ENCODE data around the gene GTF2H4.

Gene GTF2H4

DNA sequence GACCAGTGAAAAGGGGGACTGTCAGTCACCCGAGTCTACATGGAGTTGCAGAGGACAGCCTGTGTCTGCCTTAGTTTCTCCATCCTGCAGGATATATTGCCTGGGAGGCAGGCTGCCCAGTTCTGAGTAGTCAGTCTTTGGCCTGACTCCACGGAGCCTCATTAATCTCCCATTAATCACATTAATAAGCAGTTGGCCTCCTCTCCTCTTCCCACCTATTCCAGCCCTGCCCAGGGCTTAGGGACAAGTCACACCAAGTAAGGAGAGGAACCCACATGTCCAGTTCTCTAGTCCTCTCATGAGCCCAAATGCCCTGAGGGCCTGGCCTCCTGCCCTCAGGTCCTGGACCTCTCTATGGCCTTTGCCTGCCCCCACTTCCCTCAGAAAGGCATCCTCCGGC, 31.5 kb downstream of the GTF2H4 start:
- H3K27me3 ChIP-seq (ENCODE audit: low read length): no peaks in the 10 kb centered on the region
- no peak overlapping the region for H3K4me2 ChIP-seq (ENCODE audit: low read depth, low read length, poor library complexity, severe bottlenecking)
- H3K79me2 ChIP-seq (ENCODE audit: insufficient read depth, low read length): no peaks in the 10 kb centered on the region
- no peak for TF ChIP-seq EZH2phosphoT487 (conservative IDR thresholded peaks at IDR 0.05; ENCODE audit: low read length)
- no peaks in the 10 kb centered on the region for H3K9me2 ChIP-seq (replicated peaks; ENCODE audit: insufficient read depth, low read length)
- H3K4me3 ChIP-seq (ENCODE audit: insufficient read depth, low read length, poor library complexity, severe bottlenecking): no peak overlapping the region
- no peaks in the 10 kb centered on the region for H3K36me3 ChIP-seq (ENCODE audit: low read length)
- H3K9me3 ChIP-seq (ENCODE audit: insufficient read depth, low read length): no peaks in the 10 kb centered on the region
- H3K27ac ChIP-seq (ENCODE audit: low read depth, low read length): no peak overlapping the region
- no peak overlapping the region for H2AFZ ChIP-seq (ENCODE audit: low read depth, low read length, severe bottlenecking)
- no peaks in the 10 kb centered on the region; the same call in 1 of the 2 replicates for H3F3A ChIP-seq (ENCODE audit: insufficient read depth)
- no peaks in the 10 kb centered on the region for H4K20me1 ChIP-seq (ENCODE audit: low read depth, low read length)
- no peak overlapping the region for H3K9ac ChIP-seq (ENCODE audit: low read length)

DNA sequence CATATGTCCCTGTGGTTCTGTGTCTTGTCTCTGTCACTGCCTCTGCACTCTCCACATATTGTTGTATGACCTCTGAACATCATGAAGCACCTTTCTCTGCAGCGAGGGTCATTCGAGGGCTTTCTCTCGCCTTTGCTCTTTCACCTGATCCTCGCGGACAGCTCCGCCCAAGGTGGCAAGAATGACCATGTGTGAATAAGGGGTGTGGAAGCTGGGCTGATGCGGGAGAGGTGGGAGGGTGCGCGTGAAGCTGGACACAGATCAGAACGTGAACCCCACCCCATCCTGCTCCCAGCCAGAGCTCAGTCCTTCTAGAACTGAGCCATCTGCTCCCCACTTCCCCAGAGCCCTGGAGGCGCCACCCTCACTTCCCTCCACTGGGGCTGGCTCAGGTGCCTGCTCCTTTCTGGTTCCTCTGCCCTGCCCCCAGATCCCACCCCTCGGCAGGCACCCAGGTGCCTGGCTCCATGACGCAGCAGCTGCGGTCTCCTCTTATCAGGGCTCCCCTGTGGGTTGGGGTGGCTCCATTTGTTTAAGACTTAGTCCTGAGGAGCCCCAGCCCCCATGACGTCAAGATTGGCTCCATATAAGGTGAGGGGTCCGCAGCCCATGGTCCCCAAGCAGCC, 32.5 kb downstream of the GTF2H4 start, which contains the start of gene MUCL3:
TSS of gene MUCL3 (plus strand) at position 613 of the 626 bp plus-strand sequence. CDS start 27 bp downstream, outside the sequence.
- Histone ChIP-seq H3K27ac (ENCODE audit: low read depth, low read length) (no peak within 1 kb of the TSS), H3F3A (ENCODE audit: insufficient read depth) (no peaks in the 10 kb centered on the region; the same call in 1 of the 2 replicates), H3K9me3 (ENCODE audit: insufficient read depth, low read length) (no peaks in the 10 kb centered on the region), H2AFZ (ENCODE audit: low read depth, low read length, severe bottlenecking) (no peak within 1 kb of the TSS), H3K4me3 (ENCODE audit: insufficient read depth, low read length, poor library complexity, severe bottlenecking) (no peak within 1 kb of the TSS), H3K4me2 (ENCODE audit: low read depth, low read length, poor library complexity, severe bottlenecking) (no peak within 1 kb of the TSS), H4K20me1 (ENCODE audit: low read depth, low read length) (no peaks in the 10 kb centered on the region), H3K79me2 (ENCODE audit: insufficient read depth, low read length) (no peaks in the 10 kb centered on the region), H3K36me3 (ENCODE audit: low read length) (no peaks in the 10 kb centered on the region), H3K9ac (ENCODE audit: low read length) (no peak within 1 kb of the TSS), H3K9me2 (replicated peaks; ENCODE audit: insufficient read depth, low read length) (no peaks in the 10 kb centered on the region), H3K27me3 (ENCODE audit: low read length) (no peaks in the 10 kb centered on the region)
- TF ChIP-seq EZH2phosphoT487 (conservative IDR thresholded peaks at IDR 0.05; ENCODE audit: low read length): no peak
- TF ChIP-seq, protein P1, sequence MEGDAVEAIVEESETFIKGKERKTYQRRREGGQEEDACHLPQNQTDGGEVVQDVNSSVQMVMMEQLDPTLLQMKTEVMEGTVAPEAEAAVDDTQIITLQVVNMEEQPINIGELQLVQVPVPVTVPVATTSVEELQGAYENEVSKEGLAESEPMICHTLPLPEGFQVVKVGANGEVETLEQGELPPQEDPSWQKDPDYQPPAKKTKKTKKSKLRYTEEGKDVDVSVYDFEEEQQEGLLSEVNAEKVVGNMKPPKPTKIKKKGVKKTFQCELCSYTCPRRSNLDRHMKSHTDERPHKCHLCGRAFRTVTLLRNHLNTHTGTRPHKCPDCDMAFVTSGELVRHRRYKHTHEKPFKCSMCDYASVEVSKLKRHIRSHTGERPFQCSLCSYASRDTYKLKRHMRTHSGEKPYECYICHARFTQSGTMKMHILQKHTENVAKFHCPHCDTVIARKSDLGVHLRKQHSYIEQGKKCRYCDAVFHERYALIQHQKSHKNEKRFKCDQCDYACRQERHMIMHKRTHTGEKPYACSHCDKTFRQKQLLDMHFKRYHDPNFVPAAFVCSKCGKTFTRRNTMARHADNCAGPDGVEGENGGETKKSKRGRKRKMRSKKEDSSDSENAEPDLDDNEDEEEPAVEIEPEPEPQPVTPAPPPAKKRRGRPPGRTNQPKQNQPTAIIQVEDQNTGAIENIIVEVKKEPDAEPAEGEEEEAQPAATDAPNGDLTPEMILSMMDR (IDR thresholded peaks at IDR 0.05; ENCODE audit: insufficient read depth, low read length, poor library complexity, severe bottlenecking): no peak

DNA sequence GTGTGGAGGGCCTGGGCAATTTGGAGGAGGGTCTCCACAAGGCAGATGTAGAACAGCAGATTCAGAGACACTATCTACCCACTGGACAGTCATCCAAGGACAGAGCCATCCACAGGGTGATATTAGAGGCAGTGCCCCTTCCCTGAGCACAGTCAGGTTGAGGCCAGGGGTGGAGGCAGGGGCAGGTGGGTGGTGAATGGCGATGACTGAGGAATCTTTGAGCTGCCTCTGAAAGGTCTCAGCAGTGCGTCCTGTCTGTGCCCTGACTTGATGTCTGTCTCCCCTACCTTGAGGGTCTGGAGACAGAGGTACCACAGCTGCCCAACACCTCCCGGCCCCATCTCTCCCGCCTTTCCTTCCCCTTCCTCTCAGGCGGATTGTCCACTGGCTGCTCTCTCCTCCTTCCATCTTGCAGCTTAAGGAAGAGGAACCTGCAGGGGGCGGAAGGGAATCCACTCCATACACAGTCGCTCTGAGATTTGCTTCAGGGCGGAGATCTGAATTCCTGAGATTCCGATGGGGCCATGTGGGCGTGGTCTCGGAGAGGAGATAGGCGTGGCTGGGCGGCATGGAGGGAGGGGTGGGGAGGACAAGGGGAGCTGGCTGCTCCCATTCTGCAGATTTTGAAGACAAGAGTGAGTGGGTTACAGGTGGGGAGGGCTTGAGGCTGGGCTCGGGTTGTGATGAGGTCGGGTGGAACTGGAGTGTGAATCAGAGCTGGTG, 34.5 kb downstream of the GTF2H4 start:
- no peak overlapping the region for H3K9ac ChIP-seq (ENCODE audit: low read length)
- no peaks in the 10 kb centered on the region for H3K36me3 ChIP-seq (ENCODE audit: low read length)
- H3K4me2 ChIP-seq (ENCODE audit: low read depth, low read length, poor library complexity, severe bottlenecking): no peak overlapping the region
- H3K9me3 ChIP-seq (ENCODE audit: insufficient read depth, low read length): no peaks in the 10 kb centered on the region
- no peaks in the 10 kb centered on the region; the same call in 1 of the 2 replicates for H3F3A ChIP-seq (ENCODE audit: insufficient read depth)
- H3K9me2 ChIP-seq (replicated peaks; ENCODE audit: insufficient read depth, low read length): no peaks in the 10 kb centered on the region
- H4K20me1 ChIP-seq (ENCODE audit: low read depth, low read length): no peaks in the 10 kb centered on the region
- H3K79me2 ChIP-seq (ENCODE audit: insufficient read depth, low read length): no peaks in the 10 kb centered on the region
- TF ChIP-seq EZH2phosphoT487 (conservative IDR thresholded peaks at IDR 0.05; ENCODE audit: low read length): no peak
- TF ChIP-seq, protein P1 (IDR thresholded peaks at IDR 0.05; ENCODE audit: insufficient read depth, low read length, poor library complexity, severe bottlenecking): no peak
- H3K27ac ChIP-seq (ENCODE audit: low read depth, low read length): no peak overlapping the region
- no peak overlapping the region for H3K4me3 ChIP-seq (ENCODE audit: insufficient read depth, low read length, poor library complexity, severe bottlenecking)
- no peak overlapping the region for H2AFZ ChIP-seq (ENCODE audit: low read depth, low read length, severe bottlenecking)
- H3K27me3 ChIP-seq (ENCODE audit: low read length): no peaks in the 10 kb centered on the region

DNA sequence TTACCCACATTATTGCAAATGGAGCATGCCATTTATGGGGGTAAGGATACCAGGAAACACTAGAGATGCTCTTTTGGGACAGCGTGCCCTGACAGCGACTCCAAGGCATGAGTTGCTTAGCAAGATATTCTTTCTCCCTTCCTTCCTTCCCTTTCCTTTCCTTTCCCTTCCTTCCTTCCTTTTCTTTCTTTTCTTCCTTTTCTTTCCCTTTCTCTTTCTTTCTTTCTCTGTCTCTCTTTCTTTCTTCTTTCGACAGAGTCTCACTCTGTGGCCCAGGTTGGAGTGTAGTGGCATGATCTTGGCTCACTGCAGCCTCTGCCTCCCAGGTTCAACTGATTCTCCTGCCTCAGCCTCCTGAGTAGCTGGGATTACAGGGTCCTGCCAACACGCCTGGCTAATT, 36.0 kb downstream of the GTF2H4 start:
- no peaks in the 10 kb centered on the region for H3K9me3 ChIP-seq (ENCODE audit: insufficient read depth, low read length)
- no peak overlapping the region for H3K4me2 ChIP-seq (ENCODE audit: low read depth, low read length, poor library complexity, severe bottlenecking)
- TF ChIP-seq, protein P1 (IDR thresholded peaks at IDR 0.05; ENCODE audit: insufficient read depth, low read length, poor library complexity, severe bottlenecking): no peak
- no peak for TF ChIP-seq EZH2phosphoT487 (conservative IDR thresholded peaks at IDR 0.05; ENCODE audit: low read length)
- H4K20me1 ChIP-seq (ENCODE audit: low read depth, low read length): no peaks in the 10 kb centered on the region
- no peaks in the 10 kb centered on the region for H3K79me2 ChIP-seq (ENCODE audit: insufficient read depth, low read length)
- H3K4me3 ChIP-seq (ENCODE audit: insufficient read depth, low read length, poor library complexity, severe bottlenecking): no peak overlapping the region
- H3F3A ChIP-seq (ENCODE audit: insufficient read depth): no peaks in the 10 kb centered on the region; the same call in 1 of the 2 replicates
- no peaks in the 10 kb centered on the region for H3K27me3 ChIP-seq (ENCODE audit: low read length)
- no peak overlapping the region for H2AFZ ChIP-seq (ENCODE audit: low read depth, low read length, severe bottlenecking)
- no peak overlapping the region for H3K9ac ChIP-seq (ENCODE audit: low read length)
- no peaks in the 10 kb centered on the region for H3K9me2 ChIP-seq (replicated peaks; ENCODE audit: insufficient read depth, low read length)
- H3K27ac ChIP-seq (ENCODE audit: low read depth, low read length): no peak overlapping the region
- H3K36me3 ChIP-seq (ENCODE audit: low read length): no peaks in the 10 kb centered on the region

All from SU-DHL-6 (cell line).